VCaP (cell line): ENCODE data around the gene CSPG5.

Experiments used
- H3K27ac ChIP-seq: fragments of 450-650 bp; 2 replicates; pipeline ENCODE4 v1.5.1; 2017
- CTCF ChIP-seq: fragments of 450-650 bp; conservative IDR thresholded peaks from 2 replicates; pipeline ENCODE4 v1.5.1; 2017; ENCODE audit warnings: mild to moderate bottlenecking, moderate library complexity

The CSPG5 gene, protein sequence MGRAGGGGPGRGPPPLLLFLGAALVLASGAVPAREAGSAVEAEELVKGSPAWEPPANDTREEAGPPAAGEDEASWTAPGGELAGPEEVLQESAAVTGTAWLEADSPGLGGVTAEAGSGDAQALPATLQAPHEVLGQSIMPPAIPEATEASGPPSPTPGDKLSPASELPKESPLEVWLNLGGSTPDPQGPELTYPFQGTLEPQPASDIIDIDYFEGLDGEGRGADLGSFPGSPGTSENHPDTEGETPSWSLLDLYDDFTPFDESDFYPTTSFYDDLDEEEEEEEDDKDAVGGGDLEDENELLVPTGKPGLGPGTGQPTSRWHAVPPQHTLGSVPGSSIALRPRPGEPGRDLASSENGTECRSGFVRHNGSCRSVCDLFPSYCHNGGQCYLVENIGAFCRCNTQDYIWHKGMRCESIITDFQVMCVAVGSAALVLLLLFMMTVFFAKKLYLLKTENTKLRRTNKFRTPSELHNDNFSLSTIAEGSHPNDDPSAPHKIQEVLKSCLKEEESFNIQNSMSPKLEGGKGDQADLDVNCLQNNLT

GRCh38 chr3:47578691-47579632 is at the start of gene CSPG5:
CSPG5 (minus strand) TSS chr3:47578865; CDS start chr3:47578693, 172 bp downstream.
- TF ChIP-seq CTCF = no peak
- H3K27ac ChIP-seq = peak within 1 kb of the TSS; percentile 63

DNA sequence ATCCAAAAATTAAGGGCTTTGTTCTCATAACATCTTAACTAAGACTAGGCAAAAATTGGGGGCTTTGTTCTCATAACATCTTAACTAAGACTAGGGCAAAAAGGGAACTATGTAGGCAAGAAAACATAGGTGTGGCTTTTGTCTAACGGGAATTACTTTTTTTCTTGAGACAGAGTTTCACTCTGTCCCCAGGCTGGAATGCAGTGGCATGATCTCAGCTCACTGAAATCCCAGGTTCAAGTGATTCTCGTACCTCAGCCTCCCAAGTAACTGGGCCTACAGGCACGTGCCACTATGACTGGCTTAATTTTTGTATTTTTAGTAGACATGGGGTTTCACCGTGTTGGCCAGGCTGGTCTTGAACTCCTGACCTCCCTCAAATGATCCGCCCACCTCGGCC is 49.8 kb upstream of the CSPG5 start:
- no peak for TF ChIP-seq CTCF
- no peak overlapping the region for H3K27ac ChIP-seq

DNA sequence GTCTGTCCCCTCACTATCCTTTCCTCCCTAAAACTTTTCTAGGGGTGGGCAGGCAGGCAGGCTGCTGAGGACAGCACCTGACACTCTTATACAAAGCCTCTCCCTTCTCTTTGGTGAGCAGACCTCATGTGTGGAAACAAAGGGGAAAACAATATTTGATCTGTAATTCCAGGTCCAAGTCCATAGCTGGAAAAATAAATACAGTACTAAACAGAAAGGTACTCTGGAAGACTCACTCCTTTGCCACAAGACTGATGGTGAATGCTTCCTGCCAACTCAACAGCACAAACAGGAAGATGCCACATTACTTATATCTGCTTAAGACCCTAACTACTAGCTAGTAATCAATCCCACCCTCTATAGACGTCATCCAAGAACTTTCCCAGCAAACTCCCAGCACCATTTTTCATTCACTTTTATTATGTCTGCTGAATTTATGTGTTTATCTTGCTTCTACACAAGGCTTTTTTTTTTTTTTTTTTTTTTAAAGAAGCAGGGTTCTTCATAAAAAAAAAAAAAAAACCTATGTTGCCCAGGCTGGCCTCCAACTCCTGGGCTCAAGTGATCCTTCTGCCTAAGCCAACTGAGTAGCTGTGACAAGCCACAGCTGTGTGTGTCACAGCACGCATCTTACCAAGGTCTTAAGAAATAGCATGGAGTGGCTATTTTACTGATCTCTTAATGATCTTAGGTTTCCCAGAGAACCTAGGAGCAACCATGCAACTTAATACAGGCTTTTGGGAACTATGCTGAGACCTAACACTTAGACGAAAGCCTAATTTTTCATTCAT is 44.2 kb upstream of the CSPG5 start:
- no peak for TF ChIP-seq CTCF
- no peak overlapping the region for H3K27ac ChIP-seq

- no peak for TF ChIP-seq CTCF
- peak overlapping the region; percentile 3; the same call in 1 of the 2 replicates for H3K27ac ChIP-seq
Measured at GRCh38 chr3:47617086-47618010, 38.7 kb upstream of the CSPG5 start.

GRCh38 chr3:47614788-47615187 is 36.1 kb upstream of the CSPG5 start:
- TF ChIP-seq CTCF = no peak
- no peak overlapping the region for H3K27ac ChIP-seq

DNA sequence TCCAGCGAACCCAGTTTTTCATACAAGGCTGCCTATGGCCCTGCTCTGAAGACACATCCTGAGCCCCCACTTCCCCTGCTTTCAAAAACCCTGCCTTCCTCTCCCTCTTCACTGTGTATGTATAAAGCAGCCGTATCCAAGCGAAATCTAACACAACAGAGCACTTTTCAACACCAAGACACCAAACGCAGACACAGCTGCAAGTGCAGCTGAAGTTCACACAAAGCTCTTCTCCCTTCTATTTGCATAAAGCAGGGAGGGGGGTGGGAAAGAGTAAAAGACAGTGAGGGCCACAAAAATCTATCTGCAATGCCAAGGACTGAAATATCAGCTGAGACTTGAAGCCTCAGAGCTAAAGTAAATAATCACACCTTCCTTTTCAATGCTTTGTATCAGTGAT is 35.1 kb upstream of the CSPG5 start:
- H3K27ac ChIP-seq = no peak overlapping the region
- TF ChIP-seq CTCF = no peak
